Hepatocyte (in vitro differentiated cells): Measurements from ENCODE around the gene FGD4.

Source experiments
- CTCF ChIP-seq: fragments of 200-600 bp; sonication (generic); IDR thresholded peaks from 2 replicates; pipeline ENCODE4 v1.5.1; 2016; ENCODE audit warnings: antibody characterized with exemption, mild to moderate bottlenecking; ENCODE audit not compliant: poor library complexity
- EZH2 ChIP-seq: fragments of 200-600 bp; sonication (generic); IDR thresholded peaks from 2 replicates; pipeline ENCODE4 v1.6.1; 2016; ENCODE audit warnings: antibody characterized with exemption, mild to moderate bottlenecking, borderline replicate concordance

GRCh38 chr12:32367381-32367780 lies 32.0 kb upstream of the FGD4 start:
- TF ChIP-seq CTCF (no peak), EZH2 (no peak)
